HepG2 (cell line): ENCODE results near the gene LDLRAD4. TPM values are rescaled to one million over a fixed set of nuclear protein-coding genes. Genes with fewer than 3 reads are reported as not detected.
A peak's percentile ranks its signal among the peaks of the same experiment; 100 is the strongest.

Experiments used
- ATAC-seq: fragments of 200-7000 bp; cut with Tn5 transposase; 3 replicates; pipeline ENCODE4 v1.9.1; 2020; ENCODE audit warnings: mild to moderate bottlenecking, moderate library complexity
- BruUV-seq: library from RNA; stranded (reverse); fragments of 400-500 nt; replicated peaks from 2 replicates; lab custom pipeline; 2021; lab: Mats Ljungman, UMichigan
- CTCF ChIA-PET: fragments of 300-600 bp; formaldehyde crosslinking; extraction: SDS; loops from one replicate; lab custom pipeline; 2021; ENCODE audit warnings: low total read pairs, inconsistent platforms, low intra/inter-chr PET ratio; lab: Yijun Ruan, JAX
- POLR2A ChIA-PET: fragments of 350-600 bp; sonication (Branson Sonifier 250); formaldehyde crosslinking; loops from one replicate; lab custom pipeline; 2020; ENCODE audit warnings: antibody characterized with exemption, inconsistent platforms; lab: Yijun Ruan, JAX
- DNase-seq: peaks from one replicate; pipeline ENCODE4 v3.0.0-alpha.2; 2015; ENCODE audit warnings: low spot score
- FAIRE-seq: peaks from 3 replicates; lab custom pipeline; 2011; peaks lifted over from hg19 to GRCh38; lab: Jason Lieb, UNC
- H2AFZ ChIP-seq: one replicate; pipeline ENCODE4 v1.6.1; 2011; ENCODE audit warnings: low read length, inconsistent platforms
- H3K27ac ChIP-seq: fragments of 300-600 bp; 3 replicates; pipeline ENCODE4 v1.8.0; 2011; ENCODE audit warnings: mixed run types, mild to moderate bottlenecking, mixed read lengths, low read length, inconsistent platforms; ENCODE audit not compliant: insufficient read depth; ENCODE audit errors: extremely low read length
- H3K27me3 ChIP-seq, 2 experiments: fragments of 200-600 bp in 1 of 2; 2 replicates in 1 of 2; 3 replicates in 1 of 2; pipeline versions ENCODE4 v1.6.0 to v1.8.0; 2011; ENCODE audit warnings: low read length in 2 of 2, mild to moderate bottlenecking in 2 of 2, moderate library complexity in 2 of 2, inconsistent platforms in 1 of 2; ENCODE audit not compliant: insufficient read depth in 2 of 2, control insufficient read depth in 1 of 2
- H3K36me3 ChIP-seq, 2 experiments: fragments of 200-600 bp in 1 of 2; replicated peaks in 1 of 2; 2 replicates in 1 of 2; 3 replicates in 1 of 2; pipeline versions ENCODE4 v1.5.1 to v1.8.0; 2011; ENCODE audit warnings: low read length in 2 of 2, inconsistent platforms in 1 of 2; ENCODE audit not compliant: insufficient read depth in 2 of 2, control insufficient read depth in 1 of 2
- H3K4me1 ChIP-seq: 2 replicates; pipeline ENCODE4 v1.5.1; 2012; ENCODE audit warnings: low read length, inconsistent platforms; ENCODE audit not compliant: insufficient read depth
- H3K4me2 ChIP-seq: 2 replicates; pipeline ENCODE4 v1.6.0; 2011; ENCODE audit warnings: low read depth, low read length, inconsistent platforms
- H3K4me3 ChIP-seq, 3 experiments: fragments of 200-600 bp in 1 of 3; sonication (generic), shearing (Covaris generic) in 1 of 3; replicated peaks in 1 of 3; 2 replicates each; pipeline ENCODE4 v1.5.1; 2011 to 2016; ENCODE audit warnings: low read length in 3 of 3, inconsistent platforms in 2 of 3, low read depth in 2 of 3, mild to moderate bottlenecking in 2 of 3, control low read depth in 1 of 3, mixed read lengths in 1 of 3; ENCODE audit not compliant: insufficient read depth in 1 of 3
- H3K79me2 ChIP-seq: one replicate; pipeline ENCODE4 v1.6.1; 2011; ENCODE audit warnings: low read length, inconsistent platforms; ENCODE audit not compliant: insufficient read depth
- H3K9ac ChIP-seq: 2 replicates; pipeline ENCODE4 v1.6.0; 2011; ENCODE audit warnings: mild to moderate bottlenecking, low read depth, low read length, inconsistent platforms; ENCODE audit not compliant: insufficient read depth
- H3K9me3 ChIP-seq: 2 replicates; pipeline ENCODE4 v1.5.1; 2012; ENCODE audit warnings: mild to moderate bottlenecking, low read length
- H4K20me1 ChIP-seq: 2 replicates; pipeline ENCODE4 v1.6.0; 2011; ENCODE audit warnings: inconsistent platforms, mild to moderate bottlenecking, low read length, moderate library complexity; ENCODE audit not compliant: insufficient read depth
- BCLAF1 ChIP-seq: fragments of 450-650 bp; IDR thresholded peaks from 2 replicates; pipeline ENCODE4 v1.6.1; 2017; ENCODE audit warnings: mild to moderate bottlenecking
- RCOR2 ChIP-seq: IDR thresholded peaks from 2 replicates; pipeline ENCODE4 v1.6.1; 2016; ENCODE audit warnings: missing biosample characterization, missing genetic modification reagents
- STAG1 ChIP-seq: sonication (generic); formaldehyde crosslinking; IDR thresholded peaks from 2 replicates; pipeline ENCODE4 v1.4.0; 2020; ENCODE audit warnings: missing genetic modification reagents
- TARDBP ChIP-seq: sonication (generic); formaldehyde crosslinking; IDR thresholded peaks from 2 replicates; pipeline ENCODE4 v1.8.0; 2022; ENCODE audit warnings: mild to moderate bottlenecking, missing genetic modification reagents
- WGBS: methylation state at CpG from one replicate; pipeline ENCODE4 v1.1.6; 2017; ENCODE audit warnings: low lambda C conversion rate; 5-methylcytosine and 5-hydroxymethylcytosine counted together
- in situ Hi-C: cut with HindIII; loops from 2 replicates; pipeline ENCODE4 v1.10.0; 2017; ENCODE audit warnings: low pct_unique_long_range_greater_than_20kb; ENCODE audit not compliant: extremely low pct_ligation_motif_present
- intact Hi-C: fragments of 100-400 bp; cut with micrococcal nuclease; formaldehyde crosslinking; loops from one replicate; pipeline ENCODE4 v1.10.0; 2022; ENCODE audit not compliant: unreplicated experiment
- polyA plus RNA-seq, 8 experiments: library from polyadenylated mRNA; depleted of rRNA in 3 of 8; stranded (reverse) in 7 of 8; unstranded in 1 of 8; fragments of >200 nt; fragmentation: Illumina TruSeq in 4 of 8; extraction: Trizol in 4 of 8; gene quantifications; 2 replicates each; pipeline versions ENCODE4 v1.2.1 to v1.2.3, GENCODE V29; 2011 to 2016; ENCODE audit warnings: low read depth in 4 of 8, missing spikeins in 1 of 8, mixed read lengths in 1 of 8; ENCODE audit not compliant: insufficient read depth in 1 of 8
- total RNA-seq, 5 experiments: library from RNA; depleted of rRNA; stranded (reverse); fragments of >200 nt; fragmentation: Illumina TruSeq; extraction: Trizol; gene quantifications; 2 replicates each; pipeline ENCODE4 v1.2.3, GENCODE V29; 2016; ENCODE audit warnings: low read depth in 1 of 5

LDLRAD4 gene
- total and polyA plus RNA-seq, 2 of the 13 experiments (the other 11 are each of a cell fraction or from before 2014, with no cell fraction given): 13.6 to 20.9 TPM

- TF ChIP-seq BCLAF1 (no peak), RCOR2 (CRISPR knock-in tag) (no peak)
These were observed 306.3 kb downstream of the LDLRAD4 start (continued) for GRCh38 chr18:13524811-13525210.

- Histone ChIP-seq H3K4me1 (no peaks in the 10 kb centered on the region), H2AFZ (no peak overlapping the region), H3K27ac (no peak overlapping the region)
- no TSS peak for BruUV-seq
- TF ChIP-seq STAG1 (peak; percentile 19; the same call in 1 of the 2 replicates), TARDBP (CRISPR knock-in tag) (no peak)
- TF ChIP-seq, all 625 proteins: peak for 1
- no peak for DNase-seq
- H3K4me2 ChIP-seq: no peak overlapping the region
- FAIRE-seq: no peak
- in situ Hi-C loops: no loop called here
- 96% methylated on average over 12 of the region's 14 CpGs for WGBS
- H4K20me1 ChIP-seq: no peaks in the 10 kb centered on the region
- H3K9me3 ChIP-seq: no peaks in the 10 kb centered on the region
- no peaks in the 10 kb centered on the region for H3K79me2 ChIP-seq
- no peaks in the 10 kb centered on the region; a peak in 1 of 5 replicates for H3K36me3 ChIP-seq
- no peak overlapping the region for H3K4me3 ChIP-seq
- ATAC-seq: no peak
- POLR2A ChIA-PET: no interaction called here
- CTCF ChIA-PET: no interaction called here
- H3K9ac ChIP-seq: no peak overlapping the region
- intact Hi-C loops: no loop called here
- no peaks in the 10 kb centered on the region for H3K27me3 ChIP-seq
These were observed 306.9 kb downstream of the LDLRAD4 start for GRCh38 chr18:13525381-13526029.
